ENCODE results near the gene MED27. TPM values are rescaled to one million over a fixed set of nuclear protein-coding genes. Genes with fewer than 3 reads are reported as not detected.

The MED27 gene
- total and polyA plus RNA-seq, 10 of the 15 experiments (the other 5 are each of a cell fraction or from before 2014, with no cell fraction given), result 20.3 to 50.3 (median 35.5) TPM

DNA sequence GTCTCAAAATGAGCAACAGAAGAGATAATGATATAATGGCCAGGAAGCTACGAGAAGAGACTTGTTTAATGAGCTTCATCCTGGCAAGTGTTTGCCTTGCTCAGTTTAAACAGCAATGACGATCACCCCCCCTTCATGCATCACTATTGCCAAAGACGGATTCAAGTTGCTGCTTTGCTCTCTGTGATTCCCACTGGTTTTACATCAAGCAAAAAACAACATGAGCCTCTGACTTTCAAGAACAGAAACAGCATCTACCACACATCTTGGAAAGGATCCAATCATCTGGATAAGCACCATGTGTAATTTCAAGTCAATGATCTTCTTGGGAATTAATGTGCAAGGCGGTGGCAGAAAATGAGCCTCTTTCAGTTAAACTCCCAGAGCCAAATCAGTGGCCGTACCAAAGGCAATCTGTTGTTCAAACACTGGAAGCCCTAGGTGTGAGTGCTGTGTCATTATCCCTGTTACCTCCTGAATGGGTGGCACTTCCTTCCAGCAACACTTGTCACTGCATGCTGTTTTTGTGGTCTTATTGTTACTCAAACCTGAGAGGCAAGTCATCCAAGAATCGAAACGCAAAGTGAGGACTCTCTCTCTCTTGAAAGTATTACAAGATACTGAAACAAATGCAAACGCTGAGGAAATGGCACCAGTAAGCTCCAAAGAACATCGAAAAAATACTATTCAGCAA, 72.8 kb downstream of the MED27 start (continued):
- TF ChIP-seq ATF7 (IDR thresholded peaks at IDR 0.05; ENCODE audit: low read depth), result peak; percentile 69; the same call in 1 of the 2 replicates
- no peak for TF ChIP-seq CBX3 (IDR thresholded peaks at IDR 0.05; ENCODE audit: borderline replicate concordance, low read depth)
- peak; percentile 99 for TF ChIP-seq RUNX3 (IDR thresholded peaks at IDR 0.05; ENCODE audit: low read length)
- peak; percentile 69 to 80 for TF ChIP-seq IKZF2 (IDR thresholded peaks at IDR 0.05)
- no peak for TF ChIP-seq TBL1XR1 (IDR thresholded peaks at IDR 0.05; ENCODE audit: low read depth, low read length)
- TF ChIP-seq, protein P1, sequence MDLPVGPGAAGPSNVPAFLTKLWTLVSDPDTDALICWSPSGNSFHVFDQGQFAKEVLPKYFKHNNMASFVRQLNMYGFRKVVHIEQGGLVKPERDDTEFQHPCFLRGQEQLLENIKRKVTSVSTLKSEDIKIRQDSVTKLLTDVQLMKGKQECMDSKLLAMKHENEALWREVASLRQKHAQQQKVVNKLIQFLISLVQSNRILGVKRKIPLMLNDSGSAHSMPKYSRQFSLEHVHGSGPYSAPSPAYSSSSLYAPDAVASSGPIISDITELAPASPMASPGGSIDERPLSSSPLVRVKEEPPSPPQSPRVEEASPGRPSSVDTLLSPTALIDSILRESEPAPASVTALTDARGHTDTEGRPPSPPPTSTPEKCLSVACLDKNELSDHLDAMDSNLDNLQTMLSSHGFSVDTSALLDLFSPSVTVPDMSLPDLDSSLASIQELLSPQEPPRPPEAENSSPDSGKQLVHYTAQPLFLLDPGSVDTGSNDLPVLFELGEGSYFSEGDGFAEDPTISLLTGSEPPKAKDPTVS (IDR thresholded peaks at IDR 0.05; ENCODE audit: low read depth, low read length), result no peak
- TF ChIP-seq, protein P2, sequence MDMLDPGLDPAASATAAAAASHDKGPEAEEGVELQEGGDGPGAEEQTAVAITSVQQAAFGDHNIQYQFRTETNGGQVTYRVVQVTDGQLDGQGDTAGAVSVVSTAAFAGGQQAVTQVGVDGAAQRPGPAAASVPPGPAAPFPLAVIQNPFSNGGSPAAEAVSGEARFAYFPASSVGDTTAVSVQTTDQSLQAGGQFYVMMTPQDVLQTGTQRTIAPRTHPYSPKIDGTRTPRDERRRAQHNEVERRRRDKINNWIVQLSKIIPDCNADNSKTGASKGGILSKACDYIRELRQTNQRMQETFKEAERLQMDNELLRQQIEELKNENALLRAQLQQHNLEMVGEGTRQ (IDR thresholded peaks at IDR 0.05; ENCODE audit: borderline replicate concordance, low read depth, low read length), result no peak
- peak; percentile 75 for TF ChIP-seq SPI1 (IDR thresholded peaks at IDR 0.05; ENCODE audit: borderline replicate concordance, insufficient read depth, low read depth, low read length)
- TF ChIP-seq EP300 (IDR thresholded peaks at IDR 0.05; ENCODE audit: borderline replicate concordance in 1 of 2, control insufficient read depth in 1 of 2, low read depth in 2 of 2, low read length in 2 of 2), result peak; percentile 8 to 45; a peak in 1 of 4 replicates
- TF ChIP-seq, protein P3, sequence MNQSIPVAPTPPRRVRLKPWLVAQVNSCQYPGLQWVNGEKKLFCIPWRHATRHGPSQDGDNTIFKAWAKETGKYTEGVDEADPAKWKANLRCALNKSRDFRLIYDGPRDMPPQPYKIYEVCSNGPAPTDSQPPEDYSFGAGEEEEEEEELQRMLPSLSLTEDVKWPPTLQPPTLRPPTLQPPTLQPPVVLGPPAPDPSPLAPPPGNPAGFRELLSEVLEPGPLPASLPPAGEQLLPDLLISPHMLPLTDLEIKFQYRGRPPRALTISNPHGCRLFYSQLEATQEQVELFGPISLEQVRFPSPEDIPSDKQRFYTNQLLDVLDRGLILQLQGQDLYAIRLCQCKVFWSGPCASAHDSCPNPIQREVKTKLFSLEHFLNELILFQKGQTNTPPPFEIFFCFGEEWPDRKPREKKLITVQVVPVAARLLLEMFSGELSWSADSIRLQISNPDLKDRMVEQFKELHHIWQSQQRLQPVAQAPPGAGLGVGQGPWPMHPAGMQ (IDR thresholded peaks at IDR 0.05; ENCODE audit: borderline replicate concordance), result no peak
- no peak for TF ChIP-seq EZH2 (IDR thresholded peaks at IDR 0.05; ENCODE audit: borderline replicate concordance, control insufficient read depth, low read depth, low read length)
- no peak for TF ChIP-seq LARP7 (IDR thresholded peaks at IDR 0.05)
- no peak for TF ChIP-seq SMAD5 (IDR thresholded peaks at IDR 0.05; ENCODE audit: low read depth)
- TF ChIP-seq, protein P4, sequence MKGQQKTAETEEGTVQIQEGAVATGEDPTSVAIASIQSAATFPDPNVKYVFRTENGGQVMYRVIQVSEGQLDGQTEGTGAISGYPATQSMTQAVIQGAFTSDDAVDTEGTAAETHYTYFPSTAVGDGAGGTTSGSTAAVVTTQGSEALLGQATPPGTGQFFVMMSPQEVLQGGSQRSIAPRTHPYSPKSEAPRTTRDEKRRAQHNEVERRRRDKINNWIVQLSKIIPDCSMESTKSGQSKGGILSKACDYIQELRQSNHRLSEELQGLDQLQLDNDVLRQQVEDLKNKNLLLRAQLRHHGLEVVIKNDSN (IDR thresholded peaks at IDR 0.05; ENCODE audit: borderline replicate concordance, extremely low read length, insufficient read depth, low read depth, low read length), result no peak
- TF ChIP-seq, protein P5, sequence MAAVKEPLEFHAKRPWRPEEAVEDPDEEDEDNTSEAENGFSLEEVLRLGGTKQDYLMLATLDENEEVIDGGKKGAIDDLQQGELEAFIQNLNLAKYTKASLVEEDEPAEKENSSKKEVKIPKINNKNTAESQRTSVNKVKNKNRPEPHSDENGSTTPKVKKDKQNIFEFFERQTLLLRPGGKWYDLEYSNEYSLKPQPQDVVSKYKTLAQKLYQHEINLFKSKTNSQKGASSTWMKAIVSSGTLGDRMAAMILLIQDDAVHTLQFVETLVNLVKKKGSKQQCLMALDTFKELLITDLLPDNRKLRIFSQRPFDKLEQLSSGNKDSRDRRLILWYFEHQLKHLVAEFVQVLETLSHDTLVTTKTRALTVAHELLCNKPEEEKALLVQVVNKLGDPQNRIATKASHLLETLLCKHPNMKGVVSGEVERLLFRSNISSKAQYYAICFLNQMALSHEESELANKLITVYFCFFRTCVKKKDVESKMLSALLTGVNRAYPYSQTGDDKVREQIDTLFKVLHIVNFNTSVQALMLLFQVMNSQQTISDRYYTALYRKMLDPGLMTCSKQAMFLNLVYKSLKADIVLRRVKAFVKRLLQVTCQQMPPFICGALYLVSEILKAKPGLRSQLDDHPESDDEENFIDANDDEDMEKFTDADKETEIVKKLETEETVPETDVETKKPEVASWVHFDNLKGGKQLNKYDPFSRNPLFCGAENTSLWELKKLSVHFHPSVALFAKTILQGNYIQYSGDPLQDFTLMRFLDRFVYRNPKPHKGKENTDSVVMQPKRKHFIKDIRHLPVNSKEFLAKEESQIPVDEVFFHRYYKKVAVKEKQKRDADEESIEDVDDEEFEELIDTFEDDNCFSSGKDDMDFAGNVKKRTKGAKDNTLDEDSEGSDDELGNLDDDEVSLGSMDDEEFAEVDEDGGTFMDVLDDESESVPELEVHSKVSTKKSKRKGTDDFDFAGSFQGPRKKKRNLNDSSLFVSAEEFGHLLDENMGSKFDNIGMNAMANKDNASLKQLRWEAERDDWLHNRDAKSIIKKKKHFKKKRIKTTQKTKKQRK (IDR thresholded peaks at IDR 0.05; ENCODE audit: low read depth, low read length), result no peak
